Measurements from ENCODE around the gene PRMT2.

PRMT2 gene

GRCh38 chr21:46606427-46606813, 29.1 kb upstream of the PRMT2 start:
- no peak for TF ChIP-seq POLR2AphosphoS5 (IDR thresholded peaks at IDR 0.05; ENCODE audit: low read depth)
- no peak for TF ChIP-seq SPI1 (IDR thresholded peaks at IDR 0.05; ENCODE audit: borderline replicate concordance, low read depth)
- TF ChIP-seq CTCF (IDR thresholded peaks at IDR 0.05; ENCODE audit: insufficient read depth, low read length) = no peak
- no peak for TF ChIP-seq GABPA (IDR thresholded peaks at IDR 0.05; ENCODE audit: low read depth)
- TF ChIP-seq REST (IDR thresholded peaks at IDR 0.05; ENCODE audit: insufficient replicate concordance, low read depth) = no peak
- DNase-seq (ENCODE audit: low read depth in 1 of 2, low spot score in 1 of 2) = no peak
- Histone ChIP-seq H3K27ac (replicated peaks) (peak overlapping the region; percentile 90), H3K4me3 (replicated peaks; ENCODE audit: insufficient read depth, low read length) (no peak overlapping the region), H3K27me3 (ENCODE audit: insufficient read depth, poor library complexity, severe bottlenecking) (no peaks in the 10 kb centered on the region)

- no peak for DNase-seq (ENCODE audit: low read depth in 1 of 2, low spot score in 1 of 2)
- Histone ChIP-seq H3K27ac (replicated peaks) (peak overlapping the region; percentile 19; the same call in 1 of the 2 replicates), H3K4me3 (replicated peaks; ENCODE audit: insufficient read depth, low read length) (no peak overlapping the region), H3K27me3 (ENCODE audit: insufficient read depth, poor library complexity, severe bottlenecking) (no peaks in the 10 kb centered on the region)
- TF ChIP-seq POLR2AphosphoS5 (IDR thresholded peaks at IDR 0.05; ENCODE audit: low read depth) (no peak), GABPA (IDR thresholded peaks at IDR 0.05; ENCODE audit: low read depth) (no peak), SPI1 (IDR thresholded peaks at IDR 0.05; ENCODE audit: borderline replicate concordance, low read depth) (no peak), CTCF (IDR thresholded peaks at IDR 0.05; ENCODE audit: insufficient read depth, low read length) (no peak), REST (IDR thresholded peaks at IDR 0.05; ENCODE audit: insufficient replicate concordance, low read depth) (no peak)
Observed at GRCh38 chr21:46607636-46608035, 27.8 kb upstream of the PRMT2 start.

- Histone ChIP-seq H3K27me3 (ENCODE audit: insufficient read depth, poor library complexity, severe bottlenecking) (no peaks in the 10 kb centered on the region), H3K27ac (replicated peaks) (no peak overlapping the region), H3K4me3 (replicated peaks; ENCODE audit: insufficient read depth, low read length) (no peak overlapping the region)
- DNase-seq (ENCODE audit: low read depth in 1 of 2, low spot score in 1 of 2) = no peak
- TF ChIP-seq SPI1 (IDR thresholded peaks at IDR 0.05; ENCODE audit: borderline replicate concordance, low read depth) (0 out of 2 replicates have a peak, but pooled peaks have one; percentile 7), REST (IDR thresholded peaks at IDR 0.05; ENCODE audit: insufficient replicate concordance, low read depth) (no peak), POLR2AphosphoS5 (IDR thresholded peaks at IDR 0.05; ENCODE audit: low read depth) (no peak)
Observed at GRCh38 chr21:46608672-46609111, 26.8 kb upstream of the PRMT2 start.
